Colonic mucosa (tissue), 4 donors: ENCODE results near the gene CAMTA1. TPM values are rescaled to one million over a fixed set of nuclear protein-coding genes. Genes with fewer than 3 reads are reported as not detected.

Experiments
- DNase-seq: peaks from one replicate; pipeline ENCODE4 v3.0.0-alpha.2; 2020
- H3K27ac ChIP-seq: fragments of 200-600 bp; one replicate; pipeline ENCODE4 v1.8.0; 2021
- H3K27me3 ChIP-seq: fragments of 200-600 bp; one replicate; pipeline ENCODE4 v1.8.0; 2021
- H3K36me3 ChIP-seq: fragments of 200-600 bp; one replicate; pipeline ENCODE4 v1.8.0; 2021
- H3K4me1 ChIP-seq: fragments of 200-600 bp; one replicate; pipeline ENCODE4 v1.8.0; 2021; ENCODE audit warnings: mild to moderate bottlenecking
- H3K4me3 ChIP-seq: fragments of 200-600 bp; one replicate; pipeline ENCODE4 v1.8.0; 2021
- H3K9ac ChIP-seq, 2 donors: one replicate each; pipeline ENCODE4 v1.7.0; 2013; ENCODE audit warnings: control low read depth in 2 of 2, low read depth in 2 of 2, low read length in 2 of 2
- H3K9me3 ChIP-seq: fragments of 200-600 bp; one replicate; pipeline ENCODE4 v1.8.0; 2021
- CTCF ChIP-seq: fragments of 200-600 bp; IDR thresholded peaks from one replicate; pipeline ENCODE4 v1.8.0; 2022; ENCODE audit warnings: antibody characterized with exemption, mild to moderate bottlenecking
- intact Hi-C: fragments of 100-400 bp; cut with DNase I; formaldehyde crosslinking; loops from one replicate; pipeline ENCODE4 v1.14.1; 2022
- total RNA-seq, 2 donors: library from RNA; stranded (reverse); fragmentation: NEBNext Ultra II Directional in 1 of 2; extraction: Animal tissue kit (Norgen Biotek cat#: 25700) in 1 of 2; gene quantifications; one replicate each; pipeline ENCODE4 v1.2.1, GENCODE V29; 2021
- donor health status: healthy.
- donor health status: DM: no; HTN: no; CAD: no.
- donor health status: DM: no; HTN: no; CAD: no.

The CAMTA1 gene
- total RNA-seq, 2 donors from 2014 or later = 76.8 to 92.8 TPM

- Histone ChIP-seq H3K36me3 (no peaks in the 10 kb centered on the region), H3K27ac (no peak overlapping the region), H3K9ac (no peak overlapping the region), H3K4me3 (no peak overlapping the region), H3K9me3 (no peaks in the 10 kb centered on the region), H3K27me3 (no peaks in the 10 kb centered on the region), H3K4me1 (no peaks in the 10 kb centered on the region)
- no peak for DNase-seq
- intact Hi-C loops = no loop called here
- TF ChIP-seq CTCF = no peak
Measured at GRCh38 chr1:7236844-7237515, 451.7 kb downstream of the CAMTA1 start.

- intact Hi-C loops = no loop called here
- Histone ChIP-seq H3K4me3 (no peak overlapping the region), H3K27ac (no peak overlapping the region), H3K27me3 (no peaks in the 10 kb centered on the region), H3K36me3 (no peaks in the 10 kb centered on the region), H3K9me3 (no peaks in the 10 kb centered on the region), H3K4me1 (no peaks in the 10 kb centered on the region), H3K9ac (no peak overlapping the region)
- no peak for TF ChIP-seq CTCF
- no peak for DNase-seq
Measured at GRCh38 chr1:7247158-7247557, 461.9 kb downstream of the CAMTA1 start.

- intact Hi-C loops = no loop called here
- DNase-seq = no peak
- no peak for TF ChIP-seq CTCF
- H3K27ac ChIP-seq = no peak overlapping the region
- no peak overlapping the region for H3K9ac ChIP-seq
- H3K4me1 ChIP-seq = no peaks in the 10 kb centered on the region
- H3K27me3 ChIP-seq = no peaks in the 10 kb centered on the region
- H3K36me3 ChIP-seq = no peaks in the 10 kb centered on the region
- H3K4me3 ChIP-seq = no peak overlapping the region
- H3K9me3 ChIP-seq = no peaks in the 10 kb centered on the region
Measured at GRCh38 chr1:7247791-7248548, 462.7 kb downstream of the CAMTA1 start.

GRCh38 chr1:7248549-7249199 lies 463.4 kb downstream of the CAMTA1 start:
- intact Hi-C loops = no loop called here
- no peak overlapping the region for H3K27ac ChIP-seq
- no peak for DNase-seq
- H3K36me3 ChIP-seq = no peaks in the 10 kb centered on the region
- H3K4me1 ChIP-seq = no peaks in the 10 kb centered on the region
- H3K9ac ChIP-seq = no peak overlapping the region
- no peak overlapping the region for H3K4me3 ChIP-seq
- no peaks in the 10 kb centered on the region for H3K27me3 ChIP-seq
- H3K9me3 ChIP-seq = no peaks in the 10 kb centered on the region
- TF ChIP-seq CTCF = no peak

GRCh38 chr1:7249516-7249915 lies 464.3 kb downstream of the CAMTA1 start:
- no peaks in the 10 kb centered on the region for H3K4me1 ChIP-seq
- H3K27me3 ChIP-seq = no peaks in the 10 kb centered on the region
- DNase-seq = no peak
- no peak overlapping the region for H3K27ac ChIP-seq
- no peaks in the 10 kb centered on the region for H3K36me3 ChIP-seq
- no peak overlapping the region for H3K9ac ChIP-seq
- no peaks in the 10 kb centered on the region for H3K9me3 ChIP-seq
- intact Hi-C loops = no loop called here
- TF ChIP-seq CTCF = no peak
- H3K4me3 ChIP-seq = no peak overlapping the region
